Neural progenitor cell (in vitro differentiated cells): ENCODE measurements around the gene IGSF21. TPM values are rescaled to one million over a fixed set of nuclear protein-coding genes. Genes with fewer than 3 reads are reported as not detected.
A peak's percentile ranks its signal among the peaks of the same experiment; 100 is the strongest.

Experiments
- DNase-seq: peaks from one replicate; pipeline ENCODE4 v3.0.0-alpha.2; 2016; ENCODE audit warnings: low spot score
- H2AFZ ChIP-seq: fragments of 200-600 bp; sonication (generic); replicated peaks from 2 replicates; pipeline ENCODE4 v1.6.1; 2016; ENCODE audit warnings: antibody characterized with exemption
- H3F3A ChIP-seq: fragments of 200-600 bp; sonication (generic); 2 replicates; pipeline ENCODE4 v1.6.1; 2016; ENCODE audit warnings: antibody characterized with exemption, low read depth
- H3K27ac ChIP-seq: fragments of 200-600 bp; sonication (generic); 2 replicates; pipeline ENCODE4 v1.5.1; 2016; ENCODE audit warnings: mild to moderate bottlenecking
- H3K27me3 ChIP-seq: fragments of 200-600 bp; sonication (generic); 2 replicates; pipeline ENCODE4 v1.6.1; 2016; ENCODE audit warnings: mild to moderate bottlenecking, moderate library complexity
- H3K36me3 ChIP-seq: fragments of 200-600 bp; sonication (generic); 2 replicates; pipeline ENCODE4 v1.5.1; 2016
- H3K4me1 ChIP-seq: fragments of 200-600 bp; sonication (generic); 2 replicates; pipeline ENCODE4 v1.6.1; 2016; ENCODE audit warnings: mixed run types
- H3K4me2 ChIP-seq: fragments of 200-600 bp; sonication (generic); 2 replicates; pipeline ENCODE4 v1.6.1; 2016
- H3K4me3 ChIP-seq: fragments of 200-600 bp; sonication (generic); 2 replicates; pipeline ENCODE4 v1.5.1; 2016
- H3K79me2 ChIP-seq: fragments of 200-600 bp; sonication (generic); 2 replicates; pipeline ENCODE4 v1.6.1; 2016; ENCODE audit warnings: low read depth
- H3K9ac ChIP-seq: fragments of 200-600 bp; sonication (generic); 2 replicates; pipeline ENCODE4 v1.6.1; 2016
- H3K9me3 ChIP-seq: fragments of 200-600 bp; sonication (generic); 2 replicates; pipeline ENCODE4 v1.5.1; 2016; ENCODE audit warnings: low read depth
- H4K20me1 ChIP-seq: fragments of 200-600 bp; sonication (generic); 2 replicates; pipeline ENCODE4 v1.6.1; 2016; ENCODE audit warnings: low read depth
- H3K27ac Mint-ChIP-seq: 3 replicates; pipeline ENCODE4 v1.8.0; 2021; ENCODE audit warnings: mixed read lengths
- H3K27me3 Mint-ChIP-seq: 2 replicates; pipeline ENCODE4 v1.8.0; 2022; ENCODE audit warnings: low read depth, mild to moderate bottlenecking, inconsistent platforms, moderate library complexity, mixed read lengths; ENCODE audit not compliant: insufficient read depth
- H3K36me3 Mint-ChIP-seq: 3 replicates; pipeline ENCODE4 v1.8.0; 2021; ENCODE audit warnings: mixed read lengths
- H3K4me1 Mint-ChIP-seq: 3 replicates; pipeline ENCODE4 v1.8.0; 2021; ENCODE audit warnings: mixed read lengths
- H3K4me3 Mint-ChIP-seq: 3 replicates; pipeline ENCODE4 v1.8.0; 2021; ENCODE audit warnings: mild to moderate bottlenecking, moderate library complexity, mixed read lengths
- H3K9me3 Mint-ChIP-seq: 3 replicates; pipeline ENCODE4 v1.8.0; 2020; ENCODE audit warnings: mixed read lengths
- CTCF ChIP-seq: fragments of 200-600 bp; sonication (generic); IDR thresholded peaks from 2 replicates; pipeline ENCODE4 v1.5.1; 2017; ENCODE audit warnings: antibody characterized with exemption, mild to moderate bottlenecking
- EZH2 ChIP-seq: fragments of 200-600 bp; sonication (generic); IDR thresholded peaks from 2 replicates; pipeline ENCODE4 v1.6.1; 2017; ENCODE audit warnings: antibody characterized with exemption, mild to moderate bottlenecking, moderate library complexity
- EZH2phosphoT487 ChIP-seq: fragments of 200-600 bp; sonication (generic); IDR thresholded peaks from 2 replicates; pipeline ENCODE4 v1.6.1; 2017; ENCODE audit warnings: antibody characterized with exemption
- total RNA-seq: library from RNA; depleted of rRNA; stranded (reverse); fragments of >200 nt; gene quantifications from 2 replicates; pipeline ENCODE4 v1.2.3, GENCODE V29; 2015; ENCODE audit warnings: low replicate concordance

IGSF21 gene
- total RNA-seq, 1 donor from 2014 or later = 1.7 TPM

- Mint-ChIP-seq H3K27me3 (peaks cover 8% of the 10 kb centered on the region), H3K4me3 (no peak overlapping the region), H3K4me1 (peaks cover 7% of the 10 kb centered on the region), H3K27ac (no peak overlapping the region), H3K36me3 (no peaks in the 10 kb centered on the region), H3K9me3 (no peaks in the 10 kb centered on the region)
- Histone ChIP-seq H2AFZ (no peak overlapping the region), H3K79me2 (no peaks in the 10 kb centered on the region), H3K4me2 (no peak overlapping the region), H3K9ac (no peak overlapping the region), H3K27me3 (no peaks in the 10 kb centered on the region), H3F3A (peaks cover 14% of the 10 kb centered on the region), H3K9me3 (no peaks in the 10 kb centered on the region), H3K27ac (no peak overlapping the region), H3K36me3 (no peaks in the 10 kb centered on the region), H4K20me1 (no peaks in the 10 kb centered on the region), H3K4me3 (no peak overlapping the region), H3K4me1 (peaks cover 9% of the 10 kb centered on the region)
- DNase-seq = no peak
- TF ChIP-seq EZH2phosphoT487 (no peak), CTCF (no peak), EZH2 (no peak)
Measured at GRCh38 chr1:18342744-18343143, 235.1 kb downstream of the IGSF21 start.

GRCh38 chr1:18343581-18343980 lies 236.0 kb downstream of the IGSF21 start:
- Histone ChIP-seq H4K20me1 (no peaks in the 10 kb centered on the region), H2AFZ (no peak overlapping the region), H3K4me2 (no peak overlapping the region), H3K4me1 (peaks cover 9% of the 10 kb centered on the region), H3K9ac (no peak overlapping the region), H3K79me2 (no peaks in the 10 kb centered on the region), H3K36me3 (no peaks in the 10 kb centered on the region), H3K27ac (no peak overlapping the region), H3F3A (peaks cover 14% of the 10 kb centered on the region), H3K9me3 (no peaks in the 10 kb centered on the region), H3K4me3 (no peak overlapping the region), H3K27me3 (no peaks in the 10 kb centered on the region)
- H3K36me3 Mint-ChIP-seq = no peaks in the 10 kb centered on the region
- H3K27ac Mint-ChIP-seq = no peak overlapping the region
- H3K4me1 Mint-ChIP-seq = peaks cover 5% of the 10 kb centered on the region
- H3K9me3 Mint-ChIP-seq = no peaks in the 10 kb centered on the region
- TF ChIP-seq CTCF (no peak), EZH2phosphoT487 (no peak), EZH2 (no peak)
- no peak for DNase-seq
- no peak overlapping the region for H3K4me3 Mint-ChIP-seq
- H3K27me3 Mint-ChIP-seq = peaks cover 6% of the 10 kb centered on the region

GRCh38 chr1:18344755-18345154 lies 237.2 kb downstream of the IGSF21 start:
- no peak overlapping the region for H3K27ac ChIP-seq
- no peaks in the 10 kb centered on the region for H3K79me2 ChIP-seq
- no peaks in the 10 kb centered on the region for H3K36me3 ChIP-seq
- TF ChIP-seq EZH2phosphoT487 = no peak
- TF ChIP-seq CTCF = no peak
- Mint-ChIP-seq H3K27me3 (peaks cover 4% of the 10 kb centered on the region), H3K27ac (no peak overlapping the region), H3K4me3 (no peak overlapping the region), H3K9me3 (no peaks in the 10 kb centered on the region), H3K36me3 (no peaks in the 10 kb centered on the region), H3K4me1 (peaks cover 4% of the 10 kb centered on the region)
- peaks cover 14% of the 10 kb centered on the region for H3F3A ChIP-seq
- peaks cover 9% of the 10 kb centered on the region for H3K4me1 ChIP-seq
- H2AFZ ChIP-seq = no peak overlapping the region
- no peak overlapping the region for H3K4me3 ChIP-seq
- no peaks in the 10 kb centered on the region for H3K27me3 ChIP-seq
- peak; percentile 40 for DNase-seq
- no peak overlapping the region for H3K9ac ChIP-seq
- H3K4me2 ChIP-seq = peak overlapping the region; percentile 27
- H3K9me3 ChIP-seq = no peaks in the 10 kb centered on the region
- no peaks in the 10 kb centered on the region for H4K20me1 ChIP-seq

- Histone ChIP-seq H3K79me2 (no peaks in the 10 kb centered on the region), H3K4me2 (no peak overlapping the region), H3K27ac (no peak overlapping the region), H3K4me1 (peaks cover 9% of the 10 kb centered on the region), H3F3A (peaks cover 22% of the 10 kb centered on the region), H3K9me3 (no peaks in the 10 kb centered on the region), H3K9ac (no peak overlapping the region), H3K27me3 (no peaks in the 10 kb centered on the region), H2AFZ (no peak overlapping the region), H3K4me3 (no peak overlapping the region), H4K20me1 (no peaks in the 10 kb centered on the region), H3K36me3 (no peaks in the 10 kb centered on the region)
- H3K9me3 Mint-ChIP-seq = no peaks in the 10 kb centered on the region
- no peak overlapping the region for H3K4me3 Mint-ChIP-seq
- H3K27me3 Mint-ChIP-seq = peaks cover 7% of the 10 kb centered on the region
- H3K27ac Mint-ChIP-seq = no peak overlapping the region
- peaks cover 12% of the 10 kb centered on the region for H3K4me1 Mint-ChIP-seq
- TF ChIP-seq CTCF (no peak), EZH2 (no peak), EZH2phosphoT487 (no peak)
- DNase-seq = no peak
- H3K36me3 Mint-ChIP-seq = no peaks in the 10 kb centered on the region
Measured at GRCh38 chr1:18347559-18347958, 240.0 kb downstream of the IGSF21 start.
